T47D (cell line): ENCODE measurements around the gene C8G.
A peak's percentile ranks its signal among the peaks of the same experiment; 100 is the strongest.

Experiments
- DNase-seq, 2 experiments: peaks; one replicate each; pipeline versions ENCODE4 v3.0.0 to v3.0.0-alpha.2; 2011 to 2012; ENCODE audit warnings: low read depth in 1 of 2, low spot score in 1 of 2
- JUND ChIP-seq: IDR thresholded peaks from 2 replicates; pipeline ENCODE4 v1.6.1; 2012; ENCODE audit warnings: low read depth
- in situ Hi-C: cut with HindIII; loops from 2 replicates; pipeline ENCODE4 v1.10.0; 2016; ENCODE audit warnings: low sequenced_read_pairs, low pct_unique_long_range_greater_than_20kb

C8G gene

DNA sequence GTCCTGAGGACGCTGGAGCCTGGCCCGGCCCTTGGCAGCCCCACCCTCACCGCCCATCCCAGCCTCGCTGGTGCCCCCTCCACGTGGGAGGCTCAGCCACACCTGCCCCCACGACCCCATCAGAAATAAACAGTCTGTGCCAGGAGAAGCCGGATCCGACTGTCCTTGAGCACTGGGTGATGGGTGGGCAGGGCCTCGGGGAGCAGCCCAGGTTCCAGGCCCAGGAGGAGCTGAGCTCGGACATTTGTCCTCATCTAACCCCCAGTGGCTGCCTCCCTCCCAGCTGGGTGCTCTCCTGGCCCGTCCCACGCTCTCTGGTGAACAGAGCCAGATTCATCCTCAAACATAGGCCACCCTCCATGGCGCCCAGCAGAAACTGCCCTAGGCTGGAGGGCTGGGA lies 27.7 kb downstream of the C8G start:
- in situ Hi-C loops = no loop called here
- TF ChIP-seq JUND = no peak
- no peak for DNase-seq

DNA sequence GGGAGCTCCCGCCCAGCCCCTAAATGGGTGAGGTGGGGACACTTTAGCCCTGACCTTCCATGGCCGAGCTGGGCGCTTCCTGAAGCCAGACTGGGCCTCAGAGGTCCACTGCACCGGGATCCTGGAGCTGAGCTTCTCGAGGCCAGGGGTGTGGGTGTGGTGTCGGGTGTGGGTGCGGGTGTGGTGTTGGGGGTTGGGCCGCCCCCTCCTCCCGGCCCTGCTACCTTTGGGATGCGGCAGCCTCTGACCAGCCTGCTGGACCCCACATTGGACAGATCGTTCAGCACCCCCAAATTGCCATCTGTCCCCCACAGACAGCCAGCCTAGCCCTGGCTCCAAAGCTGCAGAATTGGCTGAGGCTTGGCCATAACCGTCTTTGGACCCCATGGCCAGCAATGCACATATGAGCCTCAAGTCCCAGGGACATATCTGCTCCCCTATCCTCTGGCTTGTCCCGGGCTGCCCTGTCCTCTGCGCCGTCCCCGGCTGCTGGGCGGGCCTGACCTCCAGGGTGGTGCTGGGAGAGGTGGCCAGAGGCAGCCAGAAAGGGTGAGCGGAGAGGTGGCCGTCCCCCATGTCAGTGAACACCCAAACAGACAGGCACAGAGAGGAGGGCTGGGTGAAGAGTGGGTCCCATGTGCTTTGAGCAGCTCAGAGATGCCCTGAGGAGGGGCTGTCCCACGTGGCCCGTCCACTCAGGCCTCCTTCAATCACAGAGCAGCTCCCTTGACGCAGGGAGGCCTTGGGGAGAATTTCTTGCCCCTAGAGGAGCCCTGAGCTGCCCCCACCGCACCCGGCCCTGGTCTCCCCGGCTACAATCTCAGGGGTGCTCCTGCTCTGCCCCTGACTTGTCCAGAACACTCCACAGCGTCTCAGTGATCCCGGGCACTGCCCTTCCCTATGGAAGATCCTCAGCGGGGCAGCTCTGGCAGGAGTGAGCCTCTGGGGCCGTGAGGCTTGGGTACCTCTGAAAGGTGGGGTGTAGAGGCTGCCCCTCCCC lies 28.9 kb downstream of the C8G start:
- no peak for DNase-seq
- TF ChIP-seq JUND = no peak
- in situ Hi-C loops = no loop called here

DNA sequence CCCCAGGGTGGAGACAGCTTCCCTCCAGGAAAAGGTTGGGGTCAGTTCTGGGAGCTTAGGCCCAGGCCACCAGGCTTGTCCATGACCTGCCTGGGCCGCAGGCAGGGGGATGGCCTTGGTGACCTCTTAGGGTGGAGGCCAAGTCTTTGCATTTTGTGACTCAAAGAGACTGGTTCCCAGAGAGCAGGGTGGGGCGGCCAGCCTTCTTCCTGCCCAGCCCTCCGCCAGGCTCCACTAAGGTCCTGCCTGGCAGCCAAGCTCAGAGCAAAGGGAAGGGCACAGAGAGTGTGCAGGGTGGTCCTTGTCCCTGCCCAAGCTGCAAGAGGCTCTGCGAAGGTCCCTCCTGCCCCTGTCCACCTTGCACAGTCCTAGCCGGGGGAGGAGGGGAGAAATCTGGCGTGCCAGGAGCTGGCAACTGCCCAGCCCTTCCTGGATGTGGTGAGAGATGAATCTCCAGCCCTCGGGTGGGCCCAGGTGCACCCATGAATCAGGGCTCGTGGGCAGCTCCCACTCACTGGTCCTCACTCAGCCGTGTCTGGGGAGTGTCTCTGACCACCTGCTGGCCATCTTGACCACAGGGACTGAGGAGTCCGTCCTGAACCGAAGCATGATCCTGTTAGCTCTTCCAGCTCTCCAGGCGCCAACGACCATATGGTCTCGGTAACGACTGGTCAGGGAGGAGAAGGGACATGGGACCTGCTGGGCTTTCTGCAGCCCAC lies 29.9 kb downstream of the C8G start:
- DNase-seq = no peak
- no peak for TF ChIP-seq JUND
- in situ Hi-C loops = no loop called here

DNA sequence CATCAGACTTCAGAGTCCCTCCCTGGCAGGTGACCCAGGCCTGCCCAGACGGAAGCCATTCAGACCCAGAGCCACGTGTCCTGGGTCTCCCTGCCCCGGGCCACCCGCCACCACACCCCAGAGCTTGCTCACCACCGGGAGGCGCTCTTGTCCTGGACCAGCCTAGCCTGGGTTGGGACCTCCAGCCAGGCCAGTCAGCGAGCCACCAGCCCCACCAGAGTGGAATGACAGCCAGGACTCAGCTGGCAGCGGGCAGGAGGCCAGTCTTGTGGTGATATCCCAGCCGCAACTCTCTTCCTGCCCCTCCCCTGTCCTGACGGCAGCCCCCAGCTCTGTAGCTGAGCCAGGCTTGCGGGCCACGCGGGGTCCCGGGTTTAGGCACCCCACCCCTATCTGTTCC lies 30.6 kb downstream of the C8G start:
- no peak for DNase-seq
- TF ChIP-seq JUND = no peak
- in situ Hi-C loops = no loop called here

DNA sequence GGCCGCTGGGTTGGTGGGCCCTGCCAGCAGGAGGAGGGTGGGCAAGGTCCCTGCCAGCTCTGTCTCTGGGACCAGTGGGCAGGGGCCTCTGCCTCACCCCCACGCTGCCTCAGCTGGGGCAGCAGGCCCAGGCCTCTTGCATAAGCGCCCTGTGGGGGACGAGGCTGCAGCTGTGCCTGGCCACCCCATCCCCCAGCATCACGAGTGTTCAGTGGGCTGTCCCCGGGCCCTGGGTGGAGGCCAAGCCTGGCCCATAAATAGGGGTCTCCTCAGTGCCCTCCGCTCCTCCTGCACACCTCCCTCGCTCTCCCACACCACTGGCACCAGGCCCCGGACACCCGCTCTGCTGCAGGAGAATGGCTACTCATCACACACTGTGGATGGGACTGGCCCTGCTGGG lies 32.2 kb downstream of the C8G start, which contains the start of gene PTGDS:
PTGDS (plus strand) TSS at position 282 of the 400 bp plus-strand sequence; CDS start at position 357, 75 bp downstream.
- no peak for DNase-seq
- no peak for TF ChIP-seq JUND
- in situ Hi-C loops = no loop called here

DNA sequence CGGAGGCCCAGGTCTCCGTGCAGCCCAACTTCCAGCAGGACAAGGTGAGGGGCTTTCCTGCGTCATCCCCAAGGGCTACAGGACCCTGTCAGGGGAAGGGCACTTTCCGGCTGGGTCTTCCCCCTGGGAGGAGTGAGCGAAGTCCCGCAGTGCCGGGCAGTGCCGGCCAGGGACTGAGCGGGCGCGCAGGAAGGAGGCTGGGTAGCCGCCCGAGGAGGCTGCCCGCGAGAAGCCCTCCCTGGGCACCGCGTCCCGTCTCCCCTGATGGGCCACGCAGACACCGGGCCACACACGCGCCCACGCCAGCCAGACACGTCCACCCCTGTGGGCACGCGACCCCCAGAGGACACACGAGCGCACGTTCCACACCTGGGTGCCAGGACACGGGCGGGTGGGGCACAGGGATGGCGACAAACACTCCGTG lies 32.6 kb downstream of the C8G start:
- TF ChIP-seq JUND = no peak
- DNase-seq = no peak
- in situ Hi-C loops = no loop called here

DNA sequence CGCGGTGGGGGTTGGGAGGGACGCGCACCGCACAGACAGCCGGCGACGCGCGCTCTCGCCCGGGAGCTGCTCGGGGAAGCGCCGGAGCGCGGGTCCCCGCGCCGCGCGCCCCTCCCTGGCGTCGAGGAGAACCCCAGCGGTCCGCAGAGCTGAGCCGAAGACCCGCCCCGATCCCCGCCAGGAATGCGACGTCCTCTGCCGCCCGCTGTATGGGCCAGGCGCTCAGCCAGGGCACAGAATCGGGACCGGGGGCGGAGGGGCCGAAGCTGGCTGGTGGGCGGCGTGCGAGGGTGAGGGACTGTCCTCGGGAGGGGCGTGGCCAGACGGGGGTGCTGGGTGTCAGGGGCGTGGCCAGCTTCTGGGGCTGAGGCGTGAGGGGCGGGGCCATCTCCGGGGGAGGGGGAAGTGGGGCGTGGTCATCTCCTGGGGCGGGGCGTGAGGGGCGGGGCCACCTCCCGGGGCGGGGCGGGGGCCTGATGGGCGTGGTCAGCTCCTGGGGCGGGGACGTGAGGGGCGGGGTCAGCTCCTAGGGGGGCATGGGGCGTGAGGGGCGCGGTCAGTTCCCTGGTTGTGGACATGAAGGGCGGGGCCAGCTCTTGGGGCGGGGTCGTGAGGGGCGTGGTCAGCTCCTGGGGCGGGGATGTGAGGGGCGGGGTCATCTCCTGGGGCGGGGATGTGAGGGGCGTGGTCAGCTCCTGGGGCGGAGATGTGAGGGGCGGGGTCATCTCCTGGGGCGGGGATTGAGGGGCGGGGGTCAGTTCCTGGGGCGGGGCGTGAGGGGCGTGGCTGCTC lies 33.2 kb downstream of the C8G start:
- DNase-seq = peak; percentile 94 to 99
- in situ Hi-C loops = no loop called here
- no peak for TF ChIP-seq JUND

DNA sequence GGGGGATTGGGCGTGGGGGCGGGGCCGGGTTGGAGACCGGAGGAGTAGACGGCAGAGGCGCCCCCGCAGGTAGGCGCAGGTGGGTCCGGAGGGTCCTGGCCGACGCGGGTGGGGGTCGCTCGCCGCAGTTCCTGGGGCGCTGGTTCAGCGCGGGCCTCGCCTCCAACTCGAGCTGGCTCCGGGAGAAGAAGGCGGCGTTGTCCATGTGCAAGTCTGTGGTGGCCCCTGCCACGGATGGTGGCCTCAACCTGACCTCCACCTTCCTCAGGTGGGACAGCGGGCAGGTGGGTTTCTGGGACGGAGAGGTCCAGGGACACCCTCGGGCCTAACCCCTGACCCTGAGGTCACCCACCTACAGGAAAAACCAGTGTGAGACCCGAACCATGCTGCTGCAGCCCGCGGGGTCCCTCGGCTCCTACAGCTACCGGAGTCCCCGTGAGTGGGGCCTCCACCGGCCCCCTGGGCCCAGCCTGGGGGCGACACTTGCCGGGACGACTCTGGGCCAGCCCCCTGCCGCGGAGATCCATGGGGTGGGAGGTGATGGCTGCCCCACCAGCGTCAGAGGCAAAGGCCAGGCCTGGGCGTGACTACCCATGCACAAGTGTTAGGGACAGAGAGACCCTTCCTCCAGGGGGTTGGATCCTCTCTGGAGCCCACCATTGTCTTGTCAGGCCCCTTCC lies 34.0 kb downstream of the C8G start:
- TF ChIP-seq JUND = no peak
- in situ Hi-C loops = no loop called here
- no peak for DNase-seq

DNA sequence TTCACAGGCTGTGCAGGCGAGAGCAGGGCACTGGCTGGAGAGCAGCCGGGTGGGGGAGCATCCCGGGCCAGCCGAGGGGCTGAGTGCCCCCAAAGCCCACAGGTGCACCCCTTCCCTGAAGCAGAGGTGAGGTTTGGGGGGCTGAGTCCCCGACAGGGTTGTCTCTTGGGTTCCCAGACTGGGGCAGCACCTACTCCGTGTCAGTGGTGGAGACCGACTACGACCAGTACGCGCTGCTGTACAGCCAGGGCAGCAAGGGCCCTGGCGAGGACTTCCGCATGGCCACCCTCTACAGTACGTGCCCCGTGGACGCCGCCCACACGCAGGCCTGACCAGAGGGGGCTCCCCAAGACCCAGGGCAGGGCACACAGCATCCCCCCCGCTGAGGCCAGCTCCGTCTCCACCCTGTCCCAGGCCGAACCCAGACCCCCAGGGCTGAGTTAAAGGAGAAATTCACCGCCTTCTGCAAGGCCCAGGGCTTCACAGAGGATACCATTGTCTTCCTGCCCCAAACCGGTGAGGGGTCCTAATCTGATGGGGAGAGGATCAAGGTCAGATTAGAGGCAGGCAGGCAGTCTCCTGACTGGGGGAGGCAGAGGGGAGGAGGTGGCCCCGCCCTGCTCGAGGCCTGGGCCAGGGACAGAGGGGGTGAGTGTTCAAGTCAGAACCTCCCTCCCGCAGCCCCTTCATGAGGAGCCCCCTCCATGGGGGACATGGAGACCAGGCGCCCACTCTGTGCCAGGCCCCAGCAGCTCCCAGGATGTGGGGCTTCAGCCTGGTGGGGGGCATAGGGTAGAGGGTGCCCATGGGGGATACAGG lies 34.9 kb downstream of the C8G start:
- TF ChIP-seq JUND = no peak
- in situ Hi-C loops = no loop called here
- DNase-seq = no peak

DNA sequence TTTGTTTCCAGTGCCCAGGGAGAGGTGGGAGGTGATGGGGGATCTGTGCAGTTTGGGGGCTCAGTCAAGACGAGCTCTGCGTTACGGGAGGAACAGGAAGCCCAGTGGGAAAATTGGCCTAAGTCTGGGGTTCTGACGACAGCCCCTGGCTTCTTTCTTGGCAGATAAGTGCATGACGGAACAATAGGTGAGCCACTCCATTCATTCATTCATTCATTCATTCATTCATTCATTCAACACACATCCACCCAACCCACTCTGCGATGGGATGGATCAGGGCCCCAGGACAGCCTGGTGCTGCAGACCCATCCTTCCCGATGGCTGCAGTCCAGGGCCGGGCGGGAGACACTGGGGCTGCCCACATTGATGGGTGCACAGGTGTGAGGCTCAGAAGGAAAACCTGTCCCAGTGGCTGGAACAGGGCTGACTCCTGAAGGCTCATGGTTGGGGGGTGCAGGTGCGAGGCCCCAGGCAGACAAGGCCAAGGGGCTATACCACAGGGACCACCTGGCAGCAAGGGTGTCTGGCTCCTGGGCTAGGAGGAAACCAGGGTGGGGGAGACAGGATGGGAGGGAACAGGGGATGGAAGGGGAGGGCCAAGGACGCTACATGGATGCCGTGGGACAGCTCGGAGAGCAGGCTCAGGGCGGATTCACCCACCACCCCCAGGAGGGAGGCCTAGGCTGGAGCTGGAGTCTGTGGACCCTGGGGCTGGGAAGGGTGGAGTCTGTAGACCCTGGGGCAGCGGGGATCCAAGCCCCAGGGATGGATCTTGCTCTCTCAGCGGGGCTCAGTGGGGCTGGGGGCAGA lies 35.8 kb downstream of the C8G start:
- in situ Hi-C loops = no loop called here
- no peak for DNase-seq
- no peak for TF ChIP-seq JUND
